IPS-15b (cell line): ENCODE measurements around the gene RRN3.
"Not testable (repeated sequence)": the region's sequence is repeated elsewhere in the genome, so short reads cannot be mapped to it uniquely, and the experiment has no call there.

Experiments used
- H3K27me3 ChIP-seq: one replicate; pipeline ENCODE4 v1.6.1; 2013; ENCODE audit warnings: low read length; ENCODE audit not compliant: control insufficient read depth, insufficient read depth
- H3K36me3 ChIP-seq: one replicate; pipeline ENCODE4 v1.6.1; 2013; ENCODE audit warnings: low read length; ENCODE audit not compliant: control insufficient read depth, insufficient read depth
- H3K4me1 ChIP-seq: one replicate; pipeline ENCODE4 v1.6.1; 2013; ENCODE audit warnings: mild to moderate bottlenecking, low read length; ENCODE audit not compliant: control insufficient read depth, insufficient read depth
- H3K4me3 ChIP-seq: one replicate; pipeline ENCODE4 v1.5.1; 2013; ENCODE audit warnings: low read depth, low read length
- H3K9ac ChIP-seq: one replicate; pipeline ENCODE4 v1.6.1; 2013; ENCODE audit warnings: low read depth, mild to moderate bottlenecking, low read length
- H3K9me3 ChIP-seq: one replicate; pipeline ENCODE4 v1.6.1; 2013; ENCODE audit warnings: mild to moderate bottlenecking, low read length; ENCODE audit not compliant: control insufficient read depth, insufficient read depth

The RRN3 gene

DNA sequence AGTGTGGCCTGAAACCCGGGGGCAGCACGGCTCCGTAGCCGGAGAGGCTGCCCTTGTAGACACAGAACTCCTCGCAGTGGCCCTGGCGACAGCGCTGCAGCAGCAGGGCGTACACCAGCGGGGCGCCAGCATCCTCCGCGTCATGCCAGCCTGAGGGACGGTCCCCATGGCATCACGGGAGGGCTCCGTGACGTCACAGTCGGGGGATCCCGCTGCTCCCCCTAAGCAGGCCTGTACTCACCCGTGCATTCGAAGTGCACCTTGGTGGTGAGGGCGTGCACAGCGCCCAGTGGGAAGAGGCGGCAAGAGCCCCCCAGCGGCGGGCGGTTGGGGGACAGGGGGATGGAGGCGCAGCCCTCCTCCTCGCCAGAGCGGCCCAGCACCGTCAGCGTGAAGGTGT lies 39.5 kb upstream of the RRN3 start:
- H3K36me3 ChIP-seq, H3K27me3 ChIP-seq, H3K9me3 ChIP-seq, H3K9ac ChIP-seq, H3K4me3 ChIP-seq, H3K4me1 ChIP-seq: not testable (repeated sequence)

DNA sequence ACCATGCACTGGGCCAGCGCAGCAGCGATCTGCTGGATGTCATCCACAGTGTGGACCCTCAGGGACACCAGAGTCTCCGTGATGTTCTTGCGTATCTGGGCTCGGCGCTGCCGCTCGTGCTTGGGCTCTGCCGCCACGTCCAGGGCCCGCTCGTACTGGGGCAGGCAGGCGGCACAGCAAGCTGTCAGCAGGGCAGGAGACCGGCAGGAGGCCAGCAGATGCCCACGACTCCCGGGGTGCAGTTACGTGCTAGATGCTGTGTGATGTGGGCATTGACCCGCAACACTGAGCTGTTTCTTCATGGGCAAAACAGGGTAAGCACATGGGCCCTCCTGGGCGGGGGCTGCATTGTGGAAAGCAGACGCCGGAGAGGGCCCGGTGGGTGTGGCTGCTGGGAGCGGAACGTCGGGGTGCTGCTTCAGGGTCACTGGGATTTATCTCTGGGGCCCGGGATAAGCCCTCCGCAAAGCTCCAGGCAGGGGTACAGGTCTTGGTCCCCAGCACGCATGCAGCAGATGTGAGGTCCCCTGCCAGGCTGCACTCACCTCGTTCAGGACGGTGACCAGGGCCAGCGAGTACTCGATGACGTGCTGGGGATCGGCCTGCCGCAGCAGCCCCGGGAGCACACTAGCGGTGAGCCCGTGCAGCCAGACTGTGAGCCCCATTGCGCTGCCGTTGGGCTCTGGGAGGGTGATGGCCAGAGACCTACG lies 38.8 kb upstream of the RRN3 start:
- not testable (repeated sequence) for H3K4me3 ChIP-seq, H3K9me3 ChIP-seq, H3K4me1 ChIP-seq, H3K36me3 ChIP-seq, H3K9ac ChIP-seq, H3K27me3 ChIP-seq

DNA sequence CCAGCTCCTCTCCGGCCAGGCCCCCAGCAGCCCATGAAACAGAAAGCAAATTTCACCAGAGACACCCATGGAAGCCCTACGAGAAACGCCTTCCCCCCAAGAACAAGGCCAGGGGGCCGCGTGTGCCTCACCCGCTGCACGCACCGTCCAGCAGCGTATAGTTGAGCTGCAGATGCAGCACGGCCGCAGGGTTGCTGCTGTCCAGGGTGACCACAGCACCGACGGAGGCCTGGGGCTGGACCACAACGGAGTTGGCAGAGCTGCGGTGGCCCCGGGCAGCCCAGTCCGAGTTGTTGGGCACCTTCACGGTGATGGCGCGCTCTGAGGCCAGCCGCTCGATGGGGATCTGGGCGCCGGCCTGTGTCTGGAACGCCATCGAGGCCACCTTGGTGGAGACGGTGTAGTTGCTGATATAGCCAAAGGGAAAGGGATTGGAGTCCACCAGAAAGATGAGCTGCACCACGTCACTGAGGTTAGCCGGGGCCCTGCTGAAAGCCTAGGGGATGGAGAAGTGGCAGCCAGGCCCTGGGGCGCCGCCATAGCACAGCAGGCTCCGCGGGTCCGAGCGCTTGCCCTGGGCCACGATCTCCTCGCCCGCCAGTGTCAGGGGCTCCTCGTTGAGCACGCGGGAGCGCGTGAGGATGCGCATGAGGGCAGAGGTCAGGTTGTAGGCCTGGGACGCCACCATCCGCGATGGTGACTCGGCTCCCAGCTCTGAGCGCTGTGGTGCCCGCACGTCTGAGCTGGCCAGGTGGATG lies 37.0 kb upstream of the RRN3 start:
- H3K4me1 ChIP-seq, H3K27me3 ChIP-seq, H3K36me3 ChIP-seq, H3K9ac ChIP-seq, H3K4me3 ChIP-seq, H3K9me3 ChIP-seq: not testable (repeated sequence)

DNA sequence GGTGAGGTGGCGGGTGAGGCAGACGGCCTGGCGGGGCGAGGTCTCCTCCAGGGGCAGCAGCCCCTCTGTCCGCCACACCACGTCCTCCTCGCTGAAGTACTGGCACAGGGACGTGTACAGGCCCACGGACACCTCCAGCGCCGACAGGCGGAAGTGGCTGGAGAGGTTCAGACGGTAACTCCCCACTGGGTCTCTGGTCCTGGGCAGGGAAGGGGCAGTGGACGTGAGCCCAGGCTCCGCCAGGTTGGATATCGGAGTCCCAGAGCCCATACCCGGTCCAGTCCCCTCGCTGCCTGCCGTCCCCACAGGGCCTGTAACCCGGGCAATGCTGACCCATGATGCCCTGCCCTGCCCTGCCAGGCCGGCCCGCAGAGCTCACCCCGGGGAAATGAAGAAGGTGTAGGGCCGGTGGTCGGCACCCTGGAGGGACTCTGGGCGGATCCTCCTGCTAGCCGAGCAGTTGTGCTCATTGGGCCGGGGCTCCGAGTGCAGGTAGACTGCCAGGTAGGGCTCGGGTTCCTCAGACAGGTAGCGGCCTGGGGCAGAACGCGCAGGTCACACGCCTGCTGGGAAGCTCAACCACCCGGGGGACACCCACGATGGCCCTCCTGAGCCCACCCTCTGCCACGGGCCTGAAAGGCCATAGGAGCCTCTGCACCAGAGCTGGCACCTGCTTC lies 36.3 kb upstream of the RRN3 start:
- H3K4me3 ChIP-seq, H3K4me1 ChIP-seq, H3K9ac ChIP-seq, H3K36me3 ChIP-seq, H3K27me3 ChIP-seq, H3K9me3 ChIP-seq: not testable (repeated sequence)

DNA sequence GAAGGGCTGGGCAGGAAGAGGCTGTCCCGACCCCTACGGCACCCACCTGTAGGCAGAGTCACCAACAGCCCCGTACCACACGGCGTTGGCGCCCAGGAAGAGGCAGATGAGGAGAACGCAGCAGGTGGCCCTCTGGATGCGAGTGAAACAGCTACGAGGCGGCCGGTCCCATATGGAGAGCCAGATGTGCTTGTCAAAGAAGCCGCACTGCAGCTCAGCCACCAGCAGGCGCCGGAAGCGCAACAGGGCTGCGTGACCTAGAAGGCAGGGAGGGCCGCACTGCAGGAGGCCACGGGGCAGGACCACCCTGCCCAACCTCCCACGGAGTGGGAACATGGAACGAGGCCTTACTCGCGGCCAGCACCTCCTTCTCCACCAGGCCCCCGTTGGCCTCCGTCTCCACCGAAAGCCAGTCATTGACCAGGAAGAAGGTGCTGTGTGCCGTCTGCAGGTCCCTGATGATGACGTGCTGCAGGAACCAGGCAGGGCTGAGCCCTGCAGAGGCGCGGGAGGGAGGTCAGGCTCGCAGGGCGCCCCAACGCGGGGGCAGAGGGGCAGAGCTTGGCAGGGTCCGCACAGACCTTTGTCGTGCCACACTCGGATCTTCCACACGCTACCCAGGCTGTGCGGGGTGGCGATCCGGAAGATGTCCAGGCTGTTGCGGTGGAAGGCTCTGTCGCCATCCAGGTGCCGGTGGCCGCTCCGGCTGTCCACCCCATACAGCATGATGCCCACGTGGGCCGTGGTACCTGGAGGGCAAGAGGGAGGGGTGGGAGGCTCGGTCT lies 33.8 kb upstream of the RRN3 start:
- not testable (repeated sequence) for H3K27me3 ChIP-seq, H3K36me3 ChIP-seq, H3K9me3 ChIP-seq, H3K4me1 ChIP-seq, H3K4me3 ChIP-seq, H3K9ac ChIP-seq

DNA sequence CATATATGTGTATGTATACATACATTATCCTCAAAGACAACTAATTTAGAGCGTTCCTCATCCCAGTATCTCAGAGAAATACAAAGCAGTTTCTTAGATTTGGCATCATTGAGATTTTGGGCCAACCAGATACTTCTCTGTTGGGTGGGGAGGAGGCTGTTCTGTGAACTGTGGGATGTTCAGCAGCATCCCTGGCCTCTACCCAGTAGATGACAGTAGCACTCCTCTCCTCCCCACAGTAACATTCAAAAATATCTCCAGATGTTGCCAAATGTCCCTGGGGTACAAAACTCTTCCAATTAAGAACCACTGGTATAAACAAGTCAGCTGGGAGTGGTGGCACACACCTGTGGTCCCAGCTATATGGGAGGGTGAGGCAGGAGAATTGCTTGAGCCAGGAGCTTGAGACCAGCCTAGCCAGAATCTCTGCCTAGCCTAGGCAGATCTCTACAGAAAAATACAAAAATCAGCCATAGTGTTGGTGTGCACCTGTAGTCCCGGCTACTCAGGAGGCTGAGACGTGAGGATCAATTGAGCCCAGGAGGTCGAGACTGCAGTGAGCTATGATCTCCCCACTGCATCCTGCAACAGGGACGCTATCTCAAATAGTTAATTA lies 6.4 kb upstream of the RRN3 start:
- H3K9ac ChIP-seq, H3K4me1 ChIP-seq, H3K4me3 ChIP-seq, H3K36me3 ChIP-seq, H3K27me3 ChIP-seq, H3K9me3 ChIP-seq: not testable (repeated sequence)

DNA sequence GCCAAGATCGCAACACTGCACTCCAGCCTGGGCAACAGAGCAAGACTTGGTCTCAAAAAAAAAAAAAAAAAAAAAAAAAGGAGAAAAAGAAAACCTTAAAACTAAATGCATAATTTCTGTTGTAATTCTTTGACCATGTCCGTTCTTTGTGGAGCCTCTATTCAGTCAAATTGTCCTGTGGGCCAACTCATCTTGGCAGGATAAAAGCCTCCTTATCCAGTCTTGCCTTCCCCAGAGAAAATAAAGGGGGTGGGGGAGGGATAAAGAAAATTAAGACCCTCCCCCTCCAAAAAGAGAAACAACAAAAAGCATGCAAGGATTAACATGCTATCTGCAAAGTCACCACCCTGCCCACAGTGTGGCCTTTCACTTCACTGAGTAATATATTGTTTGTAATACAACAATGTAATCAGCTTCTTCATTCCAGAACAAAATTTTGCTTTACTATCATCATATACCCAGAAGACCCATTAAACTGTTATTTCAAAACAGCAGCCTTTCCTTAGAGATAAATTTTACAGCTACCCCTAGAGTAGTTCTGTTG lies 5.4 kb upstream of the RRN3 start:
- not testable (repeated sequence) for H3K9me3 ChIP-seq, H3K4me1 ChIP-seq, H3K36me3 ChIP-seq, H3K9ac ChIP-seq, H3K4me3 ChIP-seq, H3K27me3 ChIP-seq

DNA sequence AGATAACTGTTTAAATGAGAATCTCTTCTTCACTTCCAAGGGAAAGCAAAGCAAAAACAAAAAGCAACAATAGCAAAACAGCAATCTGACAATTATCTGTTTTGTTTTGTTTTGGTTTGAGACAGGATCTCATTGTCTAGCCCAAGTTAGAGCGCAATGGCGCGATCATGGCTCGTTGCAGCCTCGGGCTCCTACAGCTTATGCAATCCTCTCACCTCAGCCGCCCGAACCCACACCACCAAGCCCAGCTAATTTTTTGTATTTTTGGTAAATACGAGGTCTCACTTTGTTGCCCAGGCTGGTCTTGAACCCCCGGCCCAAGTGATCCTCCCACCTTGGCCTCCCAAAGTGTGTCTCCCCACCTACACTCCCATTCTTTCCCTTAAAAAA lies 2.5 kb upstream of the RRN3 start:
- not testable (repeated sequence) for H3K4me1 ChIP-seq, H3K36me3 ChIP-seq, H3K27me3 ChIP-seq, H3K9me3 ChIP-seq, H3K9ac ChIP-seq, H3K4me3 ChIP-seq

DNA sequence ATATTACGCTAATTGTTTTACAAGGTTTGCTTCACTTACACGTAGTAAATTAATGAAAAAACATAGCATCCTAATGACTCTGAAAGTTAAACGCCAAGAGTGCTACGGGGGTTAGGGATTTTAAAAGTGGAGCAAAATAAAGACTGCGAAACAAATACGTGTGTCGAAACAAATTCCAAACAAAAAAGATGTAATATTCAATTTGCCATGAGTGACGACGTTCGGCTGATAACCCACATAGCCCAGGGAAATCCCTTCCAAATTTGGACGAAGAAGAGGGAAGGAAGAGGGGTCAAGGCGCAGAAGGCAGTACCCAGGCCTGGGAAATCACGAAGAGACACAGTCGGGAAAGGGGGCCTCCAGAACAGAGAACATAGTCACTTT lies 509 bp downstream of the RRN3 start:
- Histone ChIP-seq H3K4me3 (peak overlapping the region; percentile 96), H3K9ac (peak overlapping the region; percentile 97)
- H3K36me3 ChIP-seq, H3K27me3 ChIP-seq, H3K9me3 ChIP-seq, H3K4me1 ChIP-seq: not testable (repeated sequence)

DNA sequence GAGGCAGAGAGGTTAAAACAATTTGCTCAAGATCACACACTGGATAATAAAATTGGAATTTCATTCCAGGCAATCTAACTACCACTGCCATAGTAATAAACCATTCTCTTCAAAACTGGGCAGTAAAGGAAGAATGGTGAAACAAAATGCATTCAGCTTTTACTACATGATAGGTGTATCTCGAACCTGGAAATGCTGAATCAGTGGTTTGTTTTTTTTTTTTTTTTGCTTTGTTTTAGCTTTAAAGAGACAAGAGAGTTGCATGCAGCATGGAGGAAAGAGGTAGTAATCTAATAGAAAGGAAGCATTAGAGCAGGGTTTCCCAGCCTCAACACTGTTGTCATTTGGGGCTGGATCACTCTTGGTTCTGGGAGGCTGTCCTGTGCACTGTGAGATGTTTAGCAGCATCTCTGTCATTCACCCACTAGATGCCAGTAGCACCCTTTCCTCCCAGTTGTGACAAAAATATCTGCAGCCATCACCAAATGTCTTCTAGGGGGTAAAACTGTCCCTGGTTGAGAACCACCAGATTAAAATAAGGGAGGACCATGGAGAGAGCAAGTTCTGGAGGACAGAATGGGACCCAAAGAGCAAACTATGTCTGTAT lies 3.3 kb downstream of the RRN3 start:
- not testable (repeated sequence) for H3K9ac ChIP-seq, H3K27me3 ChIP-seq, H3K4me3 ChIP-seq, H3K4me1 ChIP-seq, H3K9me3 ChIP-seq, H3K36me3 ChIP-seq

DNA sequence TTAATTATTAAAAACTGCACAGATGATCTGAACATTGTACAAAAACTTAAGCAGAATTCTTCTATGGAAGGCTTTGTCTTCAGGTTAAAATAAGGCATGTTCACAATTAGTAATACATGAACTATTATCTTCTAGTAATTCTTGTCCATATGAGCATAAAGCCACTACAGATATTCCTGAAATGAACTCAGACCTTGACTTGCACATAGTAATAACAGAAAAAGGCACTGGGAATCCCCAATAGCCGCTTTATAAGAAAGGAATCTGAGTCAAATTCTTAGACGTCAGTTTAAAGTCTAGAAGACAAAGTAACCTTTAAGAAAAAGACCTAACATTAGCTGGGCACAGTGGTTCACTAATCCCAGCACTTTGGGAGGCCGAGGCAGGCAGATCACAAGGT lies 11.3 kb downstream of the RRN3 start:
- H3K4me1 ChIP-seq, H3K9me3 ChIP-seq, H3K27me3 ChIP-seq, H3K9ac ChIP-seq, H3K4me3 ChIP-seq: not testable (repeated sequence)
- peaks cover 15% of the 10 kb centered on the region for H3K36me3 ChIP-seq
